Globus pallidus (tissue), 1 donor: Measurements from ENCODE around the gene TAGLN3.
A peak's percentile ranks its signal among the peaks of the same experiment; 100 is the strongest.

Experiments used
- DNase-seq: peaks from one replicate; pipeline ENCODE4 v3.0.0-alpha.2; 2015; ENCODE audit warnings: low spot score

Gene TAGLN3

GRCh38 chr3:111978583-111979433, 19.9 kb upstream of the TAGLN3 start, which contains the start of gene ABHD10:
Gene ABHD10, plus strand, starts transcription at chr3:111979026. Its CDS starts 36 bp downstream, at chr3:111979062.
- DNase-seq: peak; percentile 97

GRCh38 chr3:111979434-111980038, 19.2 kb upstream of the TAGLN3 start:
- DNase-seq: peak; percentile 45

GRCh38 chr3:111980716-111981456, 17.8 kb upstream of the TAGLN3 start:
- no peak for DNase-seq

- no peak for DNase-seq
Observed at GRCh38 chr3:111981457-111981763, 17.3 kb upstream of the TAGLN3 start.

DNA sequence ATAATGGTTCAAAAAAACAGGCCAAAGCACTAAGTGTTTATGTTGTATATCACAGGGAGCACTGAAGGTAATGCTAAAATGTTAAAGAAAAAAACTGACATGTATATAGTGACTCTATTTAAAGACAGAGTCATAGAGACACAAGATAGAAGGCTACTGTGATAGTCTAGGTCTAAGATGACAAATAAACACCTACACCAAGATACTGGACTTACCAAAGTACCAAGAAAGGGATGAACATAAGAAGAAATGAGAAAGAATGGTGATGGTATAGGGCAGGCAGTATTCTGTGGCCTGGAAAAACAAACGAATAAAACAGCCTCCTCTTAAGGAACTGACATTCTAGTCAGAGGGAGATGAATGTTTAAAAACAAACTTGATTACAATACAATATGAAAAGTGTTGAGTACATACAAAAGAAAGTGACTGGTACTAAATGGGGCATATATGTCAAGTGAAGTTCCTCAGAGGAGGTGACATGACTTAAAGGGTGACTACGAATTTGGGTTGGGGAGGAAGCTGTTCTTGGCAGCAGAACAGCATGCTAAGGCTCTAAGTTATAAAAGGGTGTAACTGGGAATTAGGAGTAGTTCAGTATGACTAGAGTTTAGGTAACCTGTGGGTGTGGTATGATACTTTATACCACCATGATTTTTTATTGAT, 14.0 kb upstream of the TAGLN3 start:
- no peak for DNase-seq

DNA sequence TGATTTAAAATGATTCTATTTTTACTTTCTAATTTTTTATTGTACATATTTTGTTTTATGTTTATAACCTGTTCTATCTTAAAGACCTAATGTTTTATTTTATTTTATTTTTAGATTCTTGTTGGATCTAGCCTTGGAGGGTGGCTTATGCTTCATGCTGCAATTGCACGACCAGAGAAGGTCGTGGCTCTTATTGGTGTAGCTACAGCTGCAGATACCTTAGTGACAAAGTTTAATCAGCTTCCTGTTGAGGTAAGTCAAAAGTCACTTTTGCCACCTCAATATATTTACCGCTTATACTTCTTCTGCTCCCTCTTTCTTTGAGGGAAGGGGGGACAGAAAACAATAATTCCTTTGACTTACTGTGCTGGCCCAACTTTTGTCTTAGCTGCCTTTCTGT, 11.9 kb upstream of the TAGLN3 start:
- DNase-seq: no peak

DNA sequence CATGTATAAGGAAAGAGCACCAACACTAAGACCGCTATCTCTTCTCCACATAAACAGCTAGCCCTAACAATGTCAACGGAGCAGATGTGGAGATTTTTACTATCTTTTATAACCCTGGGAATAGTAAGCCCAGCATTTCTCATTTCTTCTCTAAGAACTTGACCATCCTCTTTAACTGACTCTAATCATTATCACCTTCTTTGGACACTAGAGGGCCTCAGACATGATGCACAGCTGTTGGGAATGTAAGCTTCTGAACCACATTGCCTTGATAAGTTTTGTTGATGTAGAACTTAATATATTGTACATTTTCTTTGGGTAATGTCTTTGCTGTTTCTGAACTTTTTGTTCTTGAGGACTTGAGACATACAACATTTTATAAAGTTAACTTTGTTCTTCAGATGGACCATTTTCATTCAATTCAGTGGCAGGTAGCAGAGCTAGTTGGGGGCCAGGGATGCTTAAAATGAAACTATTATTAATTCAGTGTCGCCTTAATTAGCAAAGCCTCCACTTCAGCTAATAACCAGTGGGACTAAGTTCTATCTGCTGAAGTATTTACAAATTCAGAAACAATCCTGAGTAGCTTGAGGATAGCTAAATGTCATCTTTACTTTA, 9.6 kb upstream of the TAGLN3 start:
- DNase-seq: peak; percentile 72

- DNase-seq: no peak
Observed at GRCh38 chr3:111993038-111993437, 5.7 kb upstream of the TAGLN3 start.

DNA sequence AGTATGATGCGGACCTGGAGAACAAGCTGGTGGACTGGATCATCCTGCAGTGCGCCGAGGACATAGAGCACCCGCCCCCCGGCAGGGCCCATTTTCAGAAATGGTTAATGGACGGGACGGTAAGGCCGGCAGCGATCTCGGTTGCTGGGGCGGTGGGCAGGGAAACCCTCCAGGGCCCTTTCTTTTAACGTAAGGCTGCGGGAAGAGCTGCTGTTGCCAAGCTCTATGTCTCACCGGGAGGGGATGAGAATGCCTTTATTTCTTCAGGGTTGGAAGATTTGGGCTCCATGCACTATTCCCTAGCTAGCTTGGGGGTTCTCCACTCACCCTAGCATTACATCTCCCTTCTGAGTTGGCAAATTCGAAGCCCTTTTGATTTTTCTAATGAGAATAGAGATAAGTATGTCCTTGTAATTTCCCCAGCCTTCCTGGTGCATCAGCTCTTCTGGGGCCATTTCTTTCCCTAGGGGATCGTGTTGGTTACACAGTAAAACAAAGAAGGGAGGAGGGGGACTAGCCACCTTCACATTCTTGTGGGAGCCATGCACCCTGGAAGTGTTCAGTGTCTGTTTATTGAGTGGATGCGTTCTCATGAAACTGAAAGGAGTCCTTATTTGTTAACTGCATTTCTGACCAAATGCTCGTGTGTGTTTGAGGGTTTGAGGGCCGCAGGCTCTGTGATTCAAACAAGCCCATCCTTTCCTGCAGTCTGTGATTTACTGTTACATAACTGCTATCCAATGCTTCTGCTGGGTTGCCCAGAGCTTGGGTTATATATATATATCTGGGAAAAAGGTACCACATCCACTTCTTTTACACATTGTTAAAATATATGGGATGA, 982 bp downstream of the TAGLN3 start:
- DNase-seq: no peak

GRCh38 chr3:112000367-112000771, 1.6 kb downstream of the TAGLN3 start:
- DNase-seq: no peak

GRCh38 chr3:112000966-112001365, 2.2 kb downstream of the TAGLN3 start:
- no peak for DNase-seq

DNA sequence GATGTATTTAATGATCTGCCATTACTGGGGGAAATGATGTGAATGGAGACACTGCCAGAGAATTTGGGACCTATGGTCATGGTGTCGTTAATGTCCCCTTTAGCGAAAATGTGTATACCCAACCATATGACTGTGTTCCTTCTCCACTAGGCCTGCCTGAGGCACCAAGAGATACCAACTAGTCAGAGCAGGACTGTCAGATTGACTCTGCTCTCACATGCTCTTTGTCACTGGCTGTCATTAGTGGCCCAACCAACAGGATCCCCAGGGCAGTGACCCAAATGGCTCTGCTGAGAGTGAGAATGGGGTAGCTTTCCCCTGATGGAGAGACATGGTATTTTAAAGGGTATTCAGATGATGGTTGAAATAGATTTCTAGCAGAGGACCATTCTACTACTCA, 2.8 kb downstream of the TAGLN3 start:
- DNase-seq: no peak

- DNase-seq: no peak
Observed at GRCh38 chr3:112002096-112002971, 3.6 kb downstream of the TAGLN3 start.

- DNase-seq: no peak
Observed at GRCh38 chr3:112003321-112004080, 4.8 kb downstream of the TAGLN3 start.

DNA sequence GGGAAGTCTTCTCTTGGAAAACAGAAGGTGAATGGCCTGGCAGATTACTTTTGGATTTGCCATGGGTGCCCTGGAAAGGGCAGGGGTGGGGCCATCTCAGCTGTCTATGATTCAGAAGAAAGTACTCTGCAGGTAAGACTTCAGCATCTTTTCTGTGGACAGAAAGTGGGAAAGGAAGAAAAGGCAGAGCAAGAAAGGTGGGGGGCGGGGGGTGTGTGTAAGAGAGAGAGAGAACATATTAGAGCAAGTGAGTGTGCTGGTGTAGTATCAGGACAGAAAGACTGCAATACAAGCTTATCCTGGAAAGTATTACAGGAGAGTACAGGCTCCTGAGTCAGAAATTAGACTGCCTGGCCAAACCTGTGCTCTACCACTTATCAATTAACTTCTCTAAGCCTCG, 5.5 kb downstream of the TAGLN3 start:
- DNase-seq: no peak

DNA sequence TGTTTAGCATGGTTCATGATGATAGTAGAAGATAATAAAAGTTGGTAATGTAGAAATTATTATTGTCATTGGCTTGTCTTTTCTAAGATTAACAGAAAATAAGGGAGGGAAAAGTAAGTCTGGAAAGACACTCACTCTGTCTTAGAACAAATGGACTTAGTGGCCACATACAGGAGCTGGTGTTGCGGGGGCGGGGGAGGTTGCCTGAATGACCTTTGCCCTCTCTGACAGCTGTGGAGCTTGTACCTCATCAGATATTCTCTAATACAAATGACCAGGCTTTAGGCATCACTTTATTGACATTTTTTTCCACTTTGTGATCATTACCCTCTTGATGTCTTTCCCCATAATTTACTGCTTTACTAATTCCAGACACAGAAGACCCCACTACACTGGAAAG, 5.9 kb downstream of the TAGLN3 start:
- no peak for DNase-seq

DNA sequence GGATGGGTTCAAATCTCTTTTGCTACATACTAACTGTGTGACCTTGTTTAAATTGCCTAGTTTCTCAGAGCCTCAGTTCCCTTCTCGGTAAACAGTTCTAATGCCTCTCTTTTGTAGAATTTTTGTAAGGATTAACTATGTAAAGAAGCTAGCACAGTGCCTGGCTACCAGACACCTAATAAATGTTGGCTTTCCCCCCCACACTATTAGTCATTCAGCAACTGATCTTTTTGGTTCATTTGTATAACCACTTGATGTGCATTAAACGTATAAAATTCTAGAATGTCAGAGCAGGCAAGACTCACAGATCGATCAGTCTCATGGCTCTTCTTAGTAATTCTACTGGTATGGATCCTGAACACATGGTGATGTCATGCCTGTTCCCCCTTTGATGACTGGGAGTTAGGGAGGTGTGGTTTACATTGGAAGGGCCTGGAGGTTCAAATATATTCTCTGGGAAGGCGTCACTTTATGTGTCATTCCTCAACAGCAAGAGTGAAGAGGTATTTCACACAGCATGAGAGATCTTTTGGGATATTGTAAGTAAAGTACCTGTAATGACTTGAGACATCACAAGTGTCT, 6.5 kb downstream of the TAGLN3 start:
- no peak for DNase-seq

- DNase-seq: no peak
Observed at GRCh38 chr3:112007633-112008032, 8.9 kb downstream of the TAGLN3 start.

DNA sequence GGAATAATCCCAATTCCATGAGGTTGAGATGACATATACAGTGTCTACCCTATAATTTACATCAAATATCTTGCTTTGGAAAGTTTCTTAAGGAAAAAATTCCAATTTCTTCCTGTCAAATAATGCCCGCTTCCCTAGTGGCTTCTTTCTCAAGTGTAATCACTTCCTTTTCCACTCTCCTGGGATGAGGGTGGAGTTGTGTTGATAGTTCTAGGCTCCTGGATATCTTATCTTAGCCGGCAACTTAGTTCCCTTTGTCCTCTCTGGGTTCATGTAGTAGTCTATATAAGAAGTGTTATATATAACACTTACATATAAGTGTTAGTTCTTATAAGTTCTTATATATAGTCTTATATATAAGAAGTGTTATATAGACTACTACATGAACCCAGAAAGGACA, 10.9 kb downstream of the TAGLN3 start:
- DNase-seq: no peak
